ENCODE results near the gene MIEF2. TPM values are rescaled to one million over a fixed set of nuclear protein-coding genes. Genes with fewer than 3 reads are reported as not detected.

The MIEF2 gene
- polyA plus RNA-seq, 1 of the 3 experiments (the other 2 are of a cell fraction): 12.7 TPM

- ChIA-PET CTCF (no interaction called here), POLR2A (no interaction called here)
- peaks cover 14% of the 10 kb centered on the region for H3F3A ChIP-seq (replicated peaks; ENCODE audit: insufficient read depth)
- H3K4me1 ChIP-seq (ENCODE audit: control insufficient read depth in 1 of 2, insufficient read depth in 2 of 2, low read depth in 1 of 2, low read length in 1 of 2): no peaks in the 10 kb centered on the region
- H3K36me3 ChIP-seq (replicated peaks in 1 of 2; ENCODE audit: control insufficient read depth in 1 of 2, insufficient read depth in 2 of 2, low read length in 1 of 2): peaks cover 32 to 83% of the 10 kb centered on the region in 2 experiments
- DNase-seq: no peak
- no peak overlapping the region for H3K4me2 ChIP-seq
- no peaks in the 10 kb centered on the region for H3K9me2 ChIP-seq
- H3K9me3 ChIP-seq: no peaks in the 10 kb centered on the region
- no peak overlapping the region for H3K9ac ChIP-seq
- peaks cover 22% of the 10 kb centered on the region for H4K20me1 ChIP-seq (ENCODE audit: insufficient read depth)
- H3K27ac ChIP-seq (ENCODE audit: low read depth in 2 of 2, low read length in 1 of 2): no peak overlapping the region
- H3K79me2 ChIP-seq (ENCODE audit: insufficient read depth): peaks cover 9% of the 10 kb centered on the region
- 99% methylated on average over 12 of the region's 14 CpGs for WGBS (ENCODE audit: low lambda C conversion rate)
- H3K27me3 ChIP-seq (ENCODE audit: insufficient read depth): no peaks in the 10 kb centered on the region
- no peak overlapping the region for H2AFZ ChIP-seq (ENCODE audit: low read depth)
- no peak overlapping the region for H3K4me3 ChIP-seq (ENCODE audit: low read depth in 2 of 2, low read length in 1 of 2)
- TF ChIP-seq ELF1 (IDR thresholded peaks at IDR 0.05) (no peak), FOXJ3 (CRISPR knock-in tag; IDR thresholded peaks at IDR 0.05) (no peak), USF2 (IDR thresholded peaks at IDR 0.05; ENCODE audit: borderline replicate concordance, low read depth, low read length) (no peak), POLR2AphosphoS5 (IDR thresholded peaks at IDR 0.05; ENCODE audit: low read depth, low read length) (no peak), TCF12 (IDR thresholded peaks at IDR 0.05) (no peak), RAD21 (IDR thresholded peaks at IDR 0.05; ENCODE audit: low read length) (no peak), YY1 (IDR thresholded peaks at IDR 0.05; ENCODE audit: low read depth) (no peak), RXRA (IDR thresholded peaks at IDR 0.05; ENCODE audit: borderline replicate concordance, low read depth) (no peak), FOXM1 (IDR thresholded peaks at IDR 0.05; ENCODE audit: low read depth) (no peak), SIN3A (IDR thresholded peaks at IDR 0.05; ENCODE audit: borderline replicate concordance, low read depth, low read length) (no peak), FOSL2 (IDR thresholded peaks at IDR 0.05; ENCODE audit: borderline replicate concordance, low read depth) (no peak), TEAD4 (IDR thresholded peaks at IDR 0.05; ENCODE audit: borderline replicate concordance, insufficient read depth) (no peak), GABPA (IDR thresholded peaks at IDR 0.05; ENCODE audit: low read depth) (no peak), RCOR1 (IDR thresholded peaks at IDR 0.05; ENCODE audit: low read length) (no peak), REST (IDR thresholded peaks at IDR 0.05; ENCODE audit: low read depth, low read length) (no peak), GATA2 (CRISPR knock-in tag; IDR thresholded peaks at IDR 0.05) (no peak)
Observed at GRCh38 chr17:18250708-18251107, 9.8 kb upstream of the MIEF2 start.

GRCh38 chr17:18251204-18251603 is 9.3 kb upstream of the MIEF2 start:
- Histone ChIP-seq H3K4me1 (ENCODE audit: control insufficient read depth in 1 of 2, insufficient read depth in 2 of 2, low read depth in 1 of 2, low read length in 1 of 2) (no peaks in the 10 kb centered on the region), H3K36me3 (replicated peaks in 1 of 2; ENCODE audit: control insufficient read depth in 1 of 2, insufficient read depth in 2 of 2, low read length in 1 of 2) (peaks cover 29 to 83% of the 10 kb centered on the region in 2 experiments)
- CTCF ChIA-PET: no interaction called here

More at GRCh38 chr17:18251204-18251603, 9.3 kb upstream of the MIEF2 start:
- H3K9me3 ChIP-seq: no peaks in the 10 kb centered on the region
- H2AFZ ChIP-seq (ENCODE audit: low read depth): no peak overlapping the region
- H3F3A ChIP-seq (replicated peaks; ENCODE audit: insufficient read depth): peaks cover 14% of the 10 kb centered on the region
- no peaks in the 10 kb centered on the region for H3K27me3 ChIP-seq (ENCODE audit: insufficient read depth)
- POLR2A ChIA-PET: no interaction called here
- DNase-seq: no peak
- no peaks in the 10 kb centered on the region for H3K9me2 ChIP-seq
- no peak overlapping the region for H3K4me2 ChIP-seq
- H3K27ac ChIP-seq (ENCODE audit: low read depth in 2 of 2, low read length in 1 of 2): no peak overlapping the region; a peak in 1 of 4 replicates
- 95% methylated on average over 7 of the region's 15 CpGs for WGBS (ENCODE audit: low lambda C conversion rate)
- peaks cover 27% of the 10 kb centered on the region for H4K20me1 ChIP-seq (ENCODE audit: insufficient read depth)
- no peak overlapping the region for H3K4me3 ChIP-seq (ENCODE audit: low read depth in 2 of 2, low read length in 1 of 2)
- TF ChIP-seq EZH2phosphoT487 (IDR thresholded peaks at IDR 0.05; ENCODE audit: borderline replicate concordance, low read depth) (no peak), RXRA (IDR thresholded peaks at IDR 0.05; ENCODE audit: borderline replicate concordance, low read depth) (no peak), ZBTB33 (IDR thresholded peaks at IDR 0.05; ENCODE audit: borderline replicate concordance, low read depth) (no peak), POLR2AphosphoS5 (IDR thresholded peaks at IDR 0.05; ENCODE audit: low read depth, low read length) (no peak), PBX3 (IDR thresholded peaks at IDR 0.05) (no peak), YY1 (IDR thresholded peaks at IDR 0.05; ENCODE audit: low read depth) (no peak), MXI1 (IDR thresholded peaks at IDR 0.05; ENCODE audit: low read depth, low read length) (no peak)
- no peak overlapping the region for H3K9ac ChIP-seq
- H3K79me2 ChIP-seq (ENCODE audit: insufficient read depth): peaks cover 14% of the 10 kb centered on the region

Measured in SK-N-SH (cell line).